GDM1 (cell line): Measurements from ENCODE around the gene LGR6.
"Not testable (repeated sequence)": the region's sequence is repeated elsewhere in the genome, so short reads cannot be mapped to it uniquely, and the experiment has no call there.

Experiments used
- DNase-seq: peaks from one replicate; lab custom pipeline; 2025; lab: John Stamatoyannopoulos, UW

LGR6 gene

DNA sequence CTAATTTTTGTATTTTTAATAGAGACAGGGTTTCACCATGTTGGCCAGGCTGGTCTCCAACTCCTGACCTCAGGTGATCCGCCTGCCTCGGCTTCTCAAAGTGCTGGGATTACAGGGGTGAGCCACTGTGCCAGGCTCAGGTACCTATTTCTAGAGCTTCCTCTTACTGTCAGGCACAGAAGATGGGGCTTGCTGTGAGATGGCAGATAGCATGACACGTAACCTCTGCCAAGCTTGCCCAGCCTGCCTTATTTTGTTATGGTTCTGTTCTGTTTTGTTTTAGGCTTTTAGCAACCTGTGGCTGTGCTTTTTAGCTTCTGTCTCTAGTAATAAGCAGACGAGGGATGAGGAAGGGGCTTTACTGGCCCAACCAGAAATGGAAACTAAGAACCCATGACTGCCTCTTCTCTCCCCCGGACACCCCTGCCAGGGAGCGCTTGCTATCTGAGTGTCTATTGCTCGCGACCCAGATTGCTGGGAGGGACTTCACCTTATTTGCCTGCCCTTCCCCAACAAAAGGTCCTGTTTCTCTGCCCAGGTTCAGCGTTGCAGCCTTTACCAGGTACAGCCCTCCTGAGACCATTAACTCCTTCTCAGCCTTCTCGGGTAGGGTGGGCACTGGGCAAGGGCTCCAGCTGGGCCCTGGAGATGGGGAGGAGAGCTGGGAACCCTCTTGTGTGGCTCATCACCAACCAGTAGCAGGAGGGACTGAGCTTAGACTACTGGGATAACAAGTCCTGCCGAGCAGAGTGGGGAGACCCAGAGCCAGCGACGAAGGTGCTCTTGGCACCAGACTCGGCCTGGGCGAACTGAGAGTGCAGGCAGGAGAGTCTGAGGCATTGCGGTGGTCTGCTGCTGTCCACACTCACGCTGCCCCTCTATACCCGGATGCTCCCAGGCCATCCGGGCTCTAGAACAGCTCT is 13.5 kb upstream of the LGR6 start:
- no peak for DNase-seq

DNA sequence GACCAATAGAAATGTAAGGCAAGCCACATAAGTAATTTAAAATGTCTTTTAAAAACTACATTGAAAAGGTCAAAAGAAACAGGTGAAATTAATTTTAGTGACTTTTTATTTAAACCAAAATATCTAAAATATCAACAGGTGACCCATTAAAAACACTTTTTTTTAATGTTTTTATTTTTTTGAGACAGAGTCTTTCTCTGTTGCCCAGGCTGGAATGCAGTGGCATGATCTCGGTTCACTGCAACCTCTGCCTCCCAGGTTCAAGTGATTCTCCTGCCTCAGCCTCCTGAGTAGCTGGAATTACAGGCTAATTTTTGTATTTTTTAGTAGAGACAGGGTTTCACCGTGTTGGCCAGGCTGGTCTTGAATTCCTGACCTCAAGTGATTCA is 12.9 kb upstream of the LGR6 start:
- not testable (repeated sequence) for DNase-seq

DNA sequence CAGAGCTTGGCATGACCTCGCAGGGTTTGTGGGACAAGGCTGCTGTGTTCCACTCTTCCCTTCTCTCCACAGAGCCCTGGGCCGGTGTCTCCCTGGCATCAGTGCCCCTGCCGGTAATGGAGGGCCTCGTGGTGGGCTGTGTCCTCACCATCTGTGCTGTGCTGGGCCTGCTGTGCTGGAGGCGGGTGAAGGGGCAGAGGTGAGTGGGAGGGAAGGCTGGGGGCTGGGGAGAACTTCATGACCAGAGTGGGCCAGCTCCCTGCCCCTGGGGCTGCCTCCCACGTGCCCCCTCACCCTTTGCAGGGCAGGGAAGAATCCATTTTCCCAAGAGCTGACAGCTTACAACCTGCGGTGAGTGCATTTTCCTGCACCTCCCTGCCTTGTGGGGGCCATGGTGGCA is 12.0 kb upstream of the LGR6 start:
- no peak for DNase-seq

DNA sequence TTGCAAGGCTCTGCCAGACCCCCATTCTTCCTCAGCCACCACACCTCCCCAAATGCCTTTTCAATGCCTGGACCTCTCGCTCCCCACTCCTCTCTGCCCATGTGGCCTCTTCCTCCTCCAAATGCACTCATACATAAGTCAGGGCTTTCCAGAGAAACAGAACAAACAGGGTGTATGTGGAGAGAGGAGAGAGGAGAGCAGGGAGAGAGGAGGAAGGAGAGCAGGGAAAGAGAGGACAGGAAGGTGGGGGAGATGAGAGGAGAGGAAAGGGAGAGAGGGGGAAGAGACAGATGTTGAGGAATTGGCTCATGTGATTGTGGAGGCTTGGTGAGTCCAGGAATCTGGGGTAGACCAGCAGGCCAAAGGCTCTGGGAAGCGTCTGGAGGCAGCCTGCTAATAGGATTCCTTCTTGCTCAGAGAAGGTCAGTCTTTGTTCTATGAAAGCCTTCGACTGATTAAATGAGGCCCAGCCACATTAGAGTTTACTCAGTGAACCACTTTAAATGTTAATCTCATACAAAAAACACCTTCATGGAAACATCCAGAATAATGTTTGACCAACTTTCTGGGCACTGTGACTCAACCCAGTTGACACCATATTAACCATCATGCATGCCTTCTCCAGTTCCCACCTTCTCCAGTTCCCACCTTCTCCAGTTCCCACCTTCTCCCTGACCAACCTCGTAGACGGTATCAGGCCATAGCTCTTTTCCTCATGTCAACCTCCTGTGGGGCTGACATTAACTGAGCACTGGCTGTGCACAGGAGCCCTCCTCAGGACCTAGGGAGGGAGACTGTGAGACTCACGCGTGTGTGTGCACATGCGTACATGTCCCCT is 11.3 kb upstream of the LGR6 start:
- no peak for DNase-seq

DNA sequence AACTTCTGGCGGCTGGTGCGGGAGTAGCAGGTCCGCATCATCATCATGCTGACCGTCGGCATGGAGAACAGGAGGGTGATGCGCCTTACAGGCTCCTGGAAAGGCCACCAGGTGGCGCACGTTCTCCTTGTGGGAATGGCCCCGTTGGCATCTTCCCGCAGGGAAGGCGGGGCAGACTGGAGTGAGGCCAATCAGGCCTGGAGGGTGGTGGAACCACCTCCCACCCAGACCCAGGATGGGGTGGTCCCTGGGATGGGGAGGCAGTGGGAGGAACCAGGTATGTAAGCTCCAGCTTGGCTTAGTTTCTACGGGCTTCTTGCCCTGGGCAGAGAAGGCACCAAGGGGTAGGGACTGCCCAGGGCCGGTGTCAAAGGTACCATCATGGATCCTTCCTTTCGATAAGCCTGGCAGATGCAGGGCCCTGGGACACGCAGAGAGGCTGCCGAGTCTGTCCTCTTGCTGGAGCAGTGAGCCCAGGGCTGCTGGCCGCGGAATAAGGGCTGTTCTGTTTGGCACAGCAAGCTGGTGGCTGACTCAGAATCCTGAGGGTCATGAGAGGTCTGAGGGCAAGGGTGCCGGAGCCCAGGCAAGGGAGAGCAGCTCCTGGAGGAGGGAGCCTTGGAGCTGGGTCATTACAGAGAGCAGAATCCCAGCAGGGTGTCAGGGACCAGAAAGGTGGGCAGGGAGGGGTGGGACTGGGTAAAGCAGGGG is 8.7 kb upstream of the LGR6 start:
- DNase-seq, result peak; percentile 73

DNA sequence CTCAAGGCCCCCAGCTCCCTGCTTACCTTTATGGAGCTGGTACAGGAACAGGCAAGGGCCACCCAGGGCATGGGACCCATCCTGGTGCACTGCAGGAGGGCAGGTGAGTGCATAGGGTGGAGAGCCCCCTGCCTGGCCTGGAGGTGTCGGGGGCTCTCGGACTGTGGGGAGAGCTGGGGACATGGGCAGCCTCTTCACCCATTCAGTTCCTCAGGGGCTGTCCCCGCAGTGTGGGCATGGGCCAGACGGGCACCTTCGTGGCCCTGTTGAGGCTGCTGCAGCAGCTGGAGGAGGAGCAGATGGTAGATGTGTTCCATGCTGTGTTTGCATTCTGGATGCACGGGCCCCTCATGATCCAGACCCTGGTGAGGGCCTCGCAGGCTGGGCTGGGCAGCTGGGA is 7.3 kb upstream of the LGR6 start:
- DNase-seq, result no peak

DNA sequence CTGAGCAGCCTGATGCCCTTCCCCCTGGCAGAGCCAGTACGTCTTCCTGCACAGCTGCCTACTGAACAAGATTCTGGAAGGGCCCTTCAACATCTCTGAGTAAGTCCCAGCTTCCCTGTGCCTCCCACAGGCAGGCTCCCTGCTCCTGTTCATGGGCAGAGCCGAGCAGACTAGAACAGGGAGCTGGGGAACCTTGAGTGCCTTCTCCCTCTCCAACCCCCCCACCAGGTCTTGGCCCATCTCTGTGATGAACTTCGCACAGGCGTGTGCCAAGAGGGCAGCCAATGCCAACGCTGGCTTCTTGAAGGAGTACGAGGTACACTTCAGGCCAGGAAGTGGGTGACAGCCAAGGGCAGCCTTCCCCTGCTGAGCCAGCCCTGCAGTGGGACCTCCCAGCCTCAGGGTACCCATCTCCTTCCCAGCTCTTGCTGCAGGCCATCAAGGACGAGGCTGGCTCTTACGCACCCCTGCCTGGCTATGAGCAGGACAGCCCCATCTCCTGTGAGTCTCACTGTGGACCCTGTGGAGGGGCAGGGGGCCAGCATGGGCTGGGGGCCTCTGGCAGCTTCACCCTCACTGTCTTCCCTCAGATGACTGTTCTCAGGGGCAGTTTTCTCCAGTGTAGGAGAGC is 6.4 kb upstream of the LGR6 start:
- no peak for DNase-seq

DNA sequence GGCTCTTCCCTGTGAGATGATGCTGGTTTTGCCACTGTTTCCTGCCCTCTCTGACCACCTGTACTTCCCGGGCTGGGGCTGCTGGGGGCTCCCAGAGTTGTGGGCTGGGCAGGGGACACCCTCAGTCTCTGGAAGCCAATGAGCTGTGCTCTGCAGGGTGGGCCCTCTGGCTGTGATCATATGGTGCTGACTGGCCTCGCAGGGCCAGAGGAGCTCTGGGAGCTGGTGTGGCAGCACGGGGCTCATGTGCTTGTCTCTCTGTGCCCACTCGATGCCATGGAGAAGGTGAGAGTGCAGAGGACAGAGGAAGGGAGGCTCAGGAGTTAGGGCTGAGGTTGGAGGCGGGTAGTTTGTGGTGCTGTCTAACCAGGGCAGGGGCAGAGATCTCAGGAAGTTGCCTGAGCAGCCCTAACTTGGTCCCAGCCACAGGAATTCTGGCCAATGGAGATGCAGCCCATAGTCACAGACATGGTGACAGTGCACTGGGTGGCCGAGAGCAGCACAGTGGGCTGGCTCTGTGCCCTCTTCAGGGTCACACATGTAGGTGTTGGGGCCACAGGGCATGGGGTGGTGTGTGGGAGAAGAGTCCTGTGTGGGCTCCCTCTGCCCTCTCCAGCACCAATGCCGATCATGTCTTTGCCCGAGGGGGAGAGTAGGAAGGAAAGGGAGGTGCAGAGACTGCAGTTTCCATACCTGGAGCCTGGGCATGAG is 5.7 kb upstream of the LGR6 start:
- DNase-seq, result no peak

DNA sequence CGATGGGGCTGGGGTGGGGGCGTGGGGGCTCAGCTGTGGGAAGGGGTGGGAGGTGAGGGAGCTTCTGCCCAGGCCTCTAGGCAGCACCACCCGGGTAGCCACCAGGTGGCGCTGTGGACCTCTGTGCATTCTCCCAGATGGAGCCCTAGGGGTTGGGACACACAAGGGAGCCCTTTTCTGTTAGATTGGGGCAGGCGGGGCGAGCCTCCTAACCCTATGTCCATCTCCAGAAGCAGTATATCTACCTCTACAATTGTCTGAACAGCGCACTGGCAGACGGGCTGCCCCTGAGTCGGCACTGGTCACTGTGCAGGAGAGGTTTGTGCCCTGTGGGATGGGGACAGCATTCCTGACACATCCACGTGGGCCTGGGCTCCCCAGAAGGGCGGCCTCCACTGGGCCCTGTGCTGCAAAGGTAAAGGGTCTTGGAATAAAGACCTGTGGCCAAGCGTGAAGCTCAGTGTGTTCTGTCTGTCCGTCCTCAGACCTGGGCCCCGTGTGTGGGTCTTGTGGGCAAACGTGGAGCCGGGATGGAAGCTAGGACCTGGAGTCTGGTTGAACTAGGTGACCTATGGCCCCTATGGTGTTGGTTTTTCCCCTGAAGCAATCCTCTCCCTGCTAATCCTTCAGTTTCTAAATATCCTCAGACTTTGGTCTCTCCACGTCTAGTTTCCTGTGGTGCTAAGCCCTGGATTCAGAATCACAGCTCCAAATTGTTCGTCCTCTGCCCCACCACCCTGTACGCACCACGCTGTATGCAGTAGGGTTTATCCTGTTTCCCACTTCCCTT is 4.4 kb upstream of the LGR6 start:
- DNase-seq, result peak; percentile 40

DNA sequence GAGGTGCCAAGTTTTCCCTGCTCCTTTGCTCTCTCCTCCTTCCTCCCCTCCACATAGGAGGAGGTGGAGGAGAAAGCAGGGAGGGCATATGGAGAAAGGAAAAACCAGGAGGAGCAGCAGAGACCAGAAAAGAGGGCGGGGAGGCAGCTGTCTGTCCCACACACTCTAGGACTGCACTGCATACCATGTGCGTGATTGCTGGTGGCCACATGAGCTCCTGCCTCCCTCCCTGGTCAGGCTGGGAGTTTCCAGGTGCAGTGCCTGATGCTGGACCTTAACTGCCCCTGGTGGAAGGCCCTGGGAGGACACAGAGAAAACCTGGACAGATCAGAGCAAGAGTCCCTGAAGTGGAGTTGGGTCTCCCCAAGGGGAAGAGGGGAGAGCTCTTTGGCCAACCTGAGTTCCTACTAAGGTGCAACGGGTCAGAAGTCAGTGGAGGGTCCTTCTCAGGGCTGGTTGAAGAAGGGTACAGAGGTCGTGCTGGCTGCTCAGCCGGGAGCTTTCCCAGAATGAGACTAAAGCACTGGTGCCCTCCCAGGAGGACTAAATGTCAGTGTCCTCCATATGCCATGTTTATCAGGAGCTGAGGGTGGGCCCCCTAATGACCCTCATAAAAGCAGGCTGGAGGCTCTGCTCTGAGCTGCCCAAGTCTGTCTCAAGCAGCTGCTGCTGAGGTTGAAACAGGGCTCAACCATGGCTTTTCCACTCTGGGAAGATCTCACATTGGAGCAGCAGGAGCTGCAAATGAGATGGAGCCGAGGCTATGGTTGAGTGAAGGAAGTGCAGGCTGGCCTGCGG is 3.5 kb upstream of the LGR6 start:
- no peak for DNase-seq

DNA sequence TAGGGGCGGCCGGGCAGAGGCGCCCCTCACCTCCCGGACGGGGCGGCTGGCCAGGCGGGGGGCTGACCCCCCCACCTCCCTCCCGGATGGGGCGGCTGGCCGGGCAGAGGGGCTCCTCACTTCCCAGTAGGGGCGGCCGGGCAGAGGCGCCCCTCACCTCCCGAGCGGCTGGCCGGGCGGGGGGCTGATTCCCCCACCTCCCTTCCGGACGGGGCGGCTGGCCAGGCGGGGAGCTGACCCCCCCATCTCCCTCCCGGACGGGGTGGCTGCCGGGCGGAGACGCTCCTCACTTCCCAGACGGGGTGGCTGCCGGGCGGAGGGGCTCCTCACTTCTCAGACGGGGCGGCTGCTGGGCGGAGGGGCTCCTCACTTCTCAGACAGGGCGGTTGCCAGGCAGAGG is 2.2 kb upstream of the LGR6 start:
- DNase-seq, result not testable (repeated sequence)

DNA sequence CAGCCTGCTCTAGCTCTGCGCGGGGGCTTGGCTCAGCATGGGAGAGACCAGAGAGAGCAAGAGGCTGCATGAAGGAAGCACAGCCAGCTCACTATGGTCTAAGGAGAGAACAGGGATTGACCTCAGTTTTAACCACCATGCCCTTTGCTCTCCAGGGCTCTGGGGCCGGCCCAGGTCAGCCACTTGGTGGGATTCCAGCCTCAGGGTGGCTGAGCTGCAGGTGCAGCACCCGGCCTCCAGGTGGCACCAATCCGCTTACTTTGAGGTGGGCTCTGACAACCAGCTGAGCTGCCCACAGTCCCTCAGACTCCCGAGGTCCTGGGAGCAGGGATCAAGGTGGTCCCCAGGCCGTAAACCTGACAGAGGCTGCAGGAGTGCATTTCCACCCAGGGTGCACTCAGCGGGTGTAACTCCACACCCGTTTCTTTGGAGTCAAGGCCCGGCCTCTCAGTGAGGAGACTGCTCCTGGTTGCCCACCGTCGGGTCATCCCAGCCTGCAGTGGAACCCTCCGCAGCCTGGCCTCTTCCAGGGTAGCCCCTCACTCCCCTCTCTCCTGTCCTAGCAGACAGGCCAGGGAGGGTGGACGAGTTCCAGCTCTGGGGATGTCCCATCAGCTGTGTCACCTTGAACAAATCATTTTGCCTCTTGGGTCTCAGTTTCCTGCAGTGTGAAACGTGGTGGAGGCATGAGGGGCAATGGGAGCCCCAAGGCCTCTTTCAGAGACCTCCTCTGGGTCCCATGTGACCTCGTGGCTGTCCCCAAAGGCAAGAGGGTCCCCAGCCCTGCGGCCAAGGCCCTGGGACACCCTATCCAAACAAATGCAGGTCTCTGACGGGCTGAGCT is 607 bp upstream of the LGR6 start:
- peak; percentile 23 for DNase-seq

DNA sequence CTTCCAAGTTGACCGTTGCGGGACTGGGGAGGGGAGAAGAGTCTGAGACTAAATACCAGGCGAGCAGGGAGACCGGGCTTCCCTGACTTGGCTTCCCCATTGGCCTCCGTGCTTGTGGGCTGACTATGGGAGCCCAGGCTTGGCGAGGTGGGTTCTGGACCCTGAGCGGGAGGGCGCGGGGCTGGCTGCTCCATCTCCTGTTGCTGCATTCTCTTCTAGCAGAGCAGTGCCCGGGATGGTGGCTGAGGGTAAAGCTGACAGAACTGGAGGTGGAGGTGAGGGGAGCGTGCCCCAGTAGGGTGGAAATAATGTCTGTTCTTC is 689 bp downstream of the LGR6 start:
- DNase-seq, result no peak

DNA sequence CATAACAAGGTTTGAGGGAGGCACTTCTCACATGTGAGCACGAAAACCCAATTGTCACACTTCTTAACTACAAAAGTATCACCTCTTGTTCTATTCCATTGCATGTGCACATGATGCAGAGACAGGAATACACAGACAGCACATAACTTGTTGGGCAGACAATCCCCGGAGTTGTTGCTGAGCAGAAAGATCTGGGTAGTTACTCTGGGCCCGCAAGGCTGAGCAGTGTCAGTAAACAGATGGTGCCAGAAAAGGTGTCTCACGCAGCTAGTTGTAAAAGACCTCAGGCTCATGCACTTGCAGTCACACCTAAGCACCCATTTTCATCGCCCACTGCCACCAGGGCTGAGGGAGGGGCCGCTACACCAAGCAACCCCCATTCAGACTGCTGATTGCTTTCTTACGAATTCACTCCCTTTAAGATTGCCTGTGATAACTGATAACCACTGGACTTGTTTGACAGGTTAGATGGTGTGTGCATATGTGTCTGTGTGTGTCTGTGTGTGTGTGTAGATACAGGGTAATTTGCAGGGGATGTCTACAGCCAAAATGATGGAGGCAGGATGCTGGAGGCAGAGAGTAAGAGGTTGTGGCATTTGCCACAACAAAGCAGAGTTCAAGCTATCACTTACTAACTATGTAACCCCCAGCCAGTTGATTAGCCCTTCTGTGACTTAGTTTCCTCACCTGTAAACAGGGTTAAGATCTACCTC is 4.2 kb downstream of the LGR6 start:
- DNase-seq, result no peak

DNA sequence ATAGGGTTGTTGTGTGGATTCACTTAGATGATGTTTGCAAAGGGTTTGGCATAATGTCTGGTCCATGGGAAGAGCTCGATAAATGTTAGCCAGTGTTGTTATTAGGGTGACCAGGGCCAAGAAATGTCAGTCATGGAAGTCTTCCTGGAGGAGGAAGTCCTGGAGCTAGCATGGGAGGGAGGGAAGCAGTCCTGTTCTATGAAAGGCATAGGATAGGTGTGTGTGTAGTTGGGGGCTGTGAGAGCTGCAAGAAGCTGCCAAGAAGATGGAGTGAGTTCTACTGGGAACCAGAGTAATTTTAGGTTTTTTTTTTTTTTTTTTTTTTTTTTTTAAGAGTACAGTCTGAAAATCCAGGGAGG is 4.7 kb downstream of the LGR6 start:
- no peak for DNase-seq

DNA sequence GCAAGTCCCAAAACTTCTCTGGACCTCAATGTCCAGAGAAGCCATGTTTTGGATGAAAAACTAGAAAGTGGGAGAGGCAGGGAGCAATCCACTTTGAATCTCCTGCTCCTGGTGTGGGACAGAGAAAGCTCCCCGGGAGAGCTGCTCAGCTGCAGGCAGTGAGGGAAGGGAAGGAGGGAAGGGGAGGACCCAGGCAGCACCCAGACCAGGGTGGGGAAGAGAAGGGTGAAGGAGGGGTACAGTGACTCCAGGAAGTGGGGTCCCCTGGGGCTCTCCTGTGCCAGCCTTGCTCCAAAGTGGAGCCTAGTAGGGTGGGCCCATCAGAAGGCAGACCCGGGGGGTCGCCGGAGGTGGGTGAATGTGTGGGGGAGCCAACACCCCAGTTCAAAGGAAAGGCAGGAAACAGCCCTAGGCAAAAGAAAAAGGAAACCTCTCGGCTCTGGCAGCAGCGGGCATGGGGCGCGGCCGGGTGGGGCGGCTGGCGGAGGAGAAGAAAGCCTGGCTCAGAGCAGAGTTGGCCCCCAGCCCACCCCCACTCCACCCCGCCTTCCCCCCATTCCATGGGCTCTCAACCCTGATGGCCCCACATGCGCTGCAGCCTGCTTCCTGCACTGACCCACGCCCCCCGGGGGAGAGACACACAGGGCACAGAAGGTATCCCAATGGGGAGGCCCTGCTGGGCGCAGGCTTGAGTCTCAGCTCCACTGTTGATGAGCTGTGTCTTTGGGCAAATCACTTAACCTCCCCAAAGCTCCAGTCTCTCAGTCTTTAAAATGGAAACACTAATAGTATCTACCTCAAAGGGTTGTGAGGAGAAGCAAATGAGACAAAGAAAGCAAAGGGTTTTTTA is 5.7 kb downstream of the LGR6 start:
- DNase-seq, result no peak

DNA sequence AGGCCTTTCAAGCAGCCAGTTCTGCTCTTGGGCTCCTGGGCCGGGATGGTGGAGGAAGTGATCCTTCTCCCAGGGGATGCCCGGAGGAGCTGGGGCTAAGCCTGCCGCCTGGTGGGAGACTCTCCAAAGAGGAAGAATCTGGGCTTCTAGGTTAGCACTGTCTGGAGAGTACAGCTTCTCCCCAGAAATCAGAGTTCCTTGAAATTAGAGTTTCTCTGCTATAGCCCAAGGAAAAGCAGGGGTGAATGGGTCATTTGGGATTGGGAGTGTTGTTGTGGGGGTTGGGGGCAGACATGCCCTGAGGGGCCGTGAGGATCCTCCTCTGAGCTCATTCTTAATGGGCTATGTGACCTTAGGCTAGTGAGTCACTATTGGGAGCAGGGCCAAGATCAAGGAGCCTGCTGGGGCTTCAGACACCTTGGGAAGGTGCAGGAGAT is 6.5 kb downstream of the LGR6 start:
- DNase-seq, result no peak
